GM12891 (cell line): Measurements from ENCODE around the gene RABEP1.
"Not testable (repeated sequence)": the region's sequence is repeated elsewhere in the genome, so short reads cannot be mapped to it uniquely, and the experiment has no call there.

Experiments
- DNase-seq: peaks from one replicate; pipeline ENCODE4 v3.0.0; 2011; ENCODE audit warnings: low spot score; ENCODE audit not compliant: insufficient read length
- FAIRE-seq: peaks from 2 replicates; lab custom pipeline; 2011; peaks lifted over from hg19 to GRCh38; lab: Jason Lieb, UNC
- PAX5 ChIP-seq: IDR thresholded peaks from 2 replicates; pipeline ENCODE4 v1.6.1; 2011; ENCODE audit warnings: low read length, moderate library complexity, mild to moderate bottlenecking; ENCODE audit not compliant: insufficient read depth, severe bottlenecking
- POLR2A ChIP-seq: IDR thresholded peaks from 2 replicates; pipeline ENCODE4 v1.6.1; 2011; ENCODE audit warnings: low read depth, low read length, control low read depth
- POLR2AphosphoS5 ChIP-seq: IDR thresholded peaks from 2 replicates; pipeline ENCODE4 v1.6.1; 2011; ENCODE audit warnings: low read depth, low read length, control low read depth
- POU2F2 ChIP-seq: IDR thresholded peaks from 2 replicates; pipeline ENCODE4 v1.6.1; 2011; ENCODE audit warnings: low read depth, mild to moderate bottlenecking, control low read depth, low read length, moderate library complexity
- SPI1 ChIP-seq: IDR thresholded peaks from 2 replicates; pipeline ENCODE4 v1.6.1; 2011; ENCODE audit warnings: low read depth, low read length, control low read depth
- TAF1 ChIP-seq: IDR thresholded peaks from 2 replicates; pipeline ENCODE4 v1.6.1; 2011; ENCODE audit warnings: low read depth, low read length, control low read depth

Gene RABEP1

DNA sequence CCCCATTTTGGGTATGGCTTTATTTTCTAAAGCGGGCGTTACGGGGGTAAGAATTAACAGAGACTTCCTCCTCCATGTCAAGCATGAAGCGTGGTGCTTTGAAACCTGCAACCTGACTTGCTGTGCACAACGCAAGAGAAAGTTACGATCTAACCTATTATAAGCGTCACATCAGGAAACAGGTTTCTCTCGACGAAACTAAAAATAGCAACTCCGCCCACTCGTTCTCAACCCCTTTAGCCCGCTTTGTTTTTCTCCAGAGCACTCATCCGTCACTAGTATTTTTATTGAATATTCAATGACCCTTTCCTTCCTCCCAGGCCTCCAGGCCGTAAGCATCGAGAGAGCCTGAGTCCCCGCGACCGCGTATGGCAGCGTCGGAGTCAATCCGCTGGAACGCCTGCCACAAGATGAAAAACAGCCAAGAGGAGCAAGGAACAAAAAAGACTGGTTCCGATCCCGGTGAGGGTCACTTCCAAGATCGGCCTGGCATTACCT lies 136.8 kb downstream of the RABEP1 start:
- FAIRE-seq (peak; percentile 94), DNase-seq (peak; percentile 38)
- TF ChIP-seq PAX5 (peak; percentile 7), POLR2A (peak; percentile 45; the same call in 1 of the 2 replicates), POLR2AphosphoS5 (no peak), POU2F2 (no peak; the same call in 1 of the 2 replicates), SPI1 (peak; percentile 53), TAF1 (no peak; the same call in 1 of the 2 replicates)

DNA sequence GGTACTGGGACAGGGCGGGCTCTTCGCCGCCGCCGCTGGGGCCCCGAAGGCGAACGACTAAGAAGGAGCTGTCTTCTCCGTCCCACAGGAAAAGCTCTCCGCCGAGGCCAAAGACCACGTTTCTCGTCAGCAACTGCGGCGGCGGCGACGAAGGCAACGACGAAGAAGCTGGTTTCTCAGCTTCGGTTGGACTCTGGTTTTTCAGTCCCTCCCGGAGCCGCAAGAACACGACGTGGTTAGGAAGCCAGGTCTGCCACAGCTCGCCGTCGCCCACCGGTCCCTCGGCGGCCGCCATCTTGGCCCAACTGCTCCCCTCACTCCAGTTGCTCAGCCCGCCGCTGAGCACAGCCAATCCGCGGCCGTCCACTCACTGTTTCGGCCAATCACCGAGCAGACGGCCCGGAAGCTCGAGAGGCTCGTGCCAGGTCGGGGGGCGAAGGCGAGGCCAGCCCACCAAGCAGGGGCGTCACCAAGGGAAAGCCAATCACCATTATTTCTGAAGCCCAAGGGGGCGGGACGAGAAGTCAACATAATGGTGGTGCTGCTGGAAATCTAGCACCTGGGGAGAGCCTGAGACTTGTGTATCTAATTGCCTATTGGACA lies 137.4 kb downstream of the RABEP1 start, which contains the start of gene NUP88:
TSS of gene NUP88 (minus strand) at position 307 of the 603 bp plus-strand sequence. CDS start at position 295, 12 bp downstream.
- TF ChIP-seq SPI1: no peak
- TF ChIP-seq POLR2AphosphoS5: peak; percentile 94
- peak; percentile 91 for TF ChIP-seq POLR2A
- peak; percentile 50 for TF ChIP-seq POU2F2
- no peak for TF ChIP-seq PAX5
- peak; percentile 93 for TF ChIP-seq TAF1
- DNase-seq: peak; percentile 90
- FAIRE-seq: peak; percentile 98

GRCh38 chr17:5419959-5420653 lies 138.0 kb downstream of the RABEP1 start, which contains the start of gene RPAIN:
Gene RPAIN, plus strand, starts transcription at chr17:5420182. Its CDS starts 29 bp downstream, at chr17:5420211.
- FAIRE-seq: no peak
- peak; percentile 71 for DNase-seq
- TF ChIP-seq SPI1 (no peak), PAX5 (no peak), POU2F2 (peak; percentile 58; the same call in 1 of the 2 replicates), POLR2A (peak; percentile 94), POLR2AphosphoS5 (peak; percentile 87), TAF1 (peak; percentile 83)

DNA sequence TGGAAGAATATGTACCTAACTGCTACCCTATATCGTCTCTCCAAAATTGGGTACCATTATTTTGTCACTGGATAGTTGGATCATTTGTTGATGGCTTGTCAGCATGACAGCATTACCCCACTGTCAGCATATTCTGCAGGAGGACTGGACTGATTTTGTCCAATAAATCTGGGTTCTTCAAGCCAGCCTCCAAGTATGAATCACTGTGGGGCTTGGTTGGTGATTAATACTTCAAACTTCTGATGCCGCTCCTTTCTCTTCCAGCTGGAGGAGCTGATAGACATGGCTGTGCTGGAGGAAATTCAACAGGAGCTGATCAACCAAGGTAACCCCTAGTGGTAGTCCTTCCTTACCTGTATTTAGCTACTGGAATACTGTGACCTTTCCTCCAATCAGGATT lies 140.4 kb downstream of the RABEP1 start:
- no peak for FAIRE-seq
- TF ChIP-seq POU2F2: no peak
- TF ChIP-seq TAF1: no peak
- TF ChIP-seq POLR2AphosphoS5: no peak
- TF ChIP-seq SPI1: no peak
- DNase-seq: no peak

- DNase-seq (no peak), FAIRE-seq (no peak)
- TF ChIP-seq TAF1 (no peak), POU2F2 (no peak), PAX5 (no peak), POLR2A (no peak), POLR2AphosphoS5 (no peak), SPI1 (no peak)
These were observed 142.8 kb downstream of the RABEP1 start for GRCh38 chr17:5424909-5425308.

DNA sequence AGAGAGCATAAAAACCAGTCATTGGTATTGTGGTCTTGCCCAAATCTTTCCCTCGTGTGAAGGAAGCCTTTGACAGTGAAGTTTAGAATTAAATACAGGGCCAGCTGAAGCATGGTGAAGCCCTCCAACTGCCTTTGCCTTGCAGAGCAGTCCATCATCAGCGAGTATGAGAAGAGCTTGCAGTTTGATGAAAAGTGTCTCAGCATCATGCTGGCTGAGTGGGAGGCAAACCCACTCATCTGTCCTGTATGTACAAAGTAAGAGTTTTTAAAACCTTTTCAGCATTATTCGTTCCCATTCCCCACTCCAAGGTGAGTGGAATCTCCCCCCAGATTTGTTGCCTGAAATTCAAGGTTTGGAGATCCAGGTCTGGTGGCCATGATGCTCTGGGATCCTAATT lies 143.7 kb downstream of the RABEP1 start:
- no peak for DNase-seq
- FAIRE-seq: no peak
- TF ChIP-seq POLR2AphosphoS5 (no peak), POLR2A (no peak), PAX5 (no peak), SPI1 (no peak)

DNA sequence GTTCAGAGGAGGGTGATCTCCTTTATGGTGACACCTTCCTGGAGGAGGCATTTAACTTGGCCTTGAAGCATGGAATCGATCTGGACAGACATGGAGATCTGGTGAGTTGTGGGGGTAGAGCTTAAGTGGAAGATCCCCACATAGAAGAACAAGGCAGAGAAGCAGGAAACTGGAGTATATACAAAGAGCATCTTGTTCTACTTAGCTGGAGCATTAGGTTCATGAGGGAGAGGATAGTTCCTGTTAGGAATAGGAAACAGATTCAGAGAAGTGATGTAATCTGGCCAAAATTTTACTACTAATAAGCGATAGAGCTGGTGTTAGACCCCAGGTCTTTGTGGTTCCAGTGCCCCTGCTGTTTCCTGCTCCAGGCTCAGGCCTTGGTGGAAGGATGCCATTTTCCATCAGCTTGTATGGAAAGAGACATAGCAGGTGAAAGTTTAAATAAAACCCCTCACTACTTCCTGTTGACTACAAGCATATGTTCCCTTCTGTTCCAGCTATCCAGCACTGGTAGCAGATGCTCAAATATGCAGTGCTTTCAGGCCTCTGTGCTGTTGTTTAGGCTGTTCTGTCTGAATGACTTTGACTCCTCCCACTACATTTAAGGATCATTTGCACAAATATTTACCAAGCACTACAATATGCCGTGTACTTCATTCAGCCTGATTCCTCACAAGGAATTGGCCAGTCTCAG lies 147.3 kb downstream of the RABEP1 start:
- no peak for FAIRE-seq
- DNase-seq: no peak
- TF ChIP-seq SPI1 (no peak), TAF1 (no peak), POU2F2 (no peak), POLR2A (0 out of 2 replicates have a peak, but pooled peaks have one; percentile 15), PAX5 (no peak)

- DNase-seq (no peak), FAIRE-seq (no peak)
- no peak for TF ChIP-seq POLR2A
- TF ChIP-seq POLR2AphosphoS5: no peak
These were observed 148.4 kb downstream of the RABEP1 start for GRCh38 chr17:5430413-5430999.

- DNase-seq, FAIRE-seq: not testable (repeated sequence)
These were observed 149.2 kb downstream of the RABEP1 start for GRCh38 chr17:5431234-5431633.
